ENCODE results near the gene ARL5A. TPM values are rescaled to one million over a fixed set of nuclear protein-coding genes. Genes with fewer than 3 reads are reported as not detected.

Gene ARL5A
- total and polyA plus RNA-seq, 2 experiments from 2014 or later: 12.5 to 22.7 TPM

DNA sequence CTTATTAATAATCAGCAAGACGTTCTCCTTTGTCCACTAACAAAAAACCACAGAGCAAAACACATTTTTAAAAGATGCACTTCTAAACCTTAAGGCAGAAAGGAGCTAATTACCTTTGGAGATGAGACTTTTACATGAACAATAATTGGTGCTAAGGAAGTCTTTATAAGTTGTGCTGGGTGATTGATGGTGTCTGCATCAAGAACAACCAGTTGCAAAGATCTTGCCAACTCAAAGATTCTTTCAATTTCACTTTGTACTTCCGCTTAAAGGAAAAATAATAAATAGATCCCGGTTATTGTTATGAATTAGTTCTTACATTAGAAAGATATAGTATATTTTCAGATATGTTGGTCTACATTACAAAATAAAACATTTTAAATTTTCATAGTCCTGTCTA, 26.9 kb upstream of the ARL5A start:
- Histone ChIP-seq H3K4me1 (ENCODE audit: insufficient read depth) (no peaks in the 10 kb centered on the region), H3K36me3 (ENCODE audit: low read depth) (no peaks in the 10 kb centered on the region), H3K9ac (no peak overlapping the region), H3K79me2 (ENCODE audit: insufficient read depth) (no peaks in the 10 kb centered on the region), H4K20me1 (ENCODE audit: insufficient read depth) (no peaks in the 10 kb centered on the region; the same call in 1 of the 2 replicates), H3F3A (ENCODE audit: insufficient read depth) (no peaks in the 10 kb centered on the region), H2AFZ (no peak overlapping the region), H3K27me3 (replicated peaks; ENCODE audit: insufficient read depth) (no peaks in the 10 kb centered on the region), H3K27ac (no peak overlapping the region), H3K4me2 (ENCODE audit: unreplicated experiment) (no peak overlapping the region), H3K9me3 (ENCODE audit: low read depth) (no peaks in the 10 kb centered on the region), H3K4me3 (no peak overlapping the region), H3K9me2 (ENCODE audit: insufficient read depth) (no peaks in the 10 kb centered on the region)
- DNase-seq: no peak
- in situ Hi-C loops (cut with MboI): no loop called here
- TF ChIP-seq EZH2phosphoT487 (IDR thresholded peaks at IDR 0.05; ENCODE audit: insufficient read depth, low read depth): no peak
- TF ChIP-seq EZH2 (IDR thresholded peaks at IDR 0.05; ENCODE audit: insufficient read depth, poor library complexity, severe bottlenecking): no peak
- WGBS, 2 experiments (ENCODE audit: low coverage in 1 of 2, low lambda C conversion rate in 2 of 2, missing lambda C conversion rate in 2 of 2): 65 to 70% methylated on average over 3 of the region's 3 CpGs

DNA sequence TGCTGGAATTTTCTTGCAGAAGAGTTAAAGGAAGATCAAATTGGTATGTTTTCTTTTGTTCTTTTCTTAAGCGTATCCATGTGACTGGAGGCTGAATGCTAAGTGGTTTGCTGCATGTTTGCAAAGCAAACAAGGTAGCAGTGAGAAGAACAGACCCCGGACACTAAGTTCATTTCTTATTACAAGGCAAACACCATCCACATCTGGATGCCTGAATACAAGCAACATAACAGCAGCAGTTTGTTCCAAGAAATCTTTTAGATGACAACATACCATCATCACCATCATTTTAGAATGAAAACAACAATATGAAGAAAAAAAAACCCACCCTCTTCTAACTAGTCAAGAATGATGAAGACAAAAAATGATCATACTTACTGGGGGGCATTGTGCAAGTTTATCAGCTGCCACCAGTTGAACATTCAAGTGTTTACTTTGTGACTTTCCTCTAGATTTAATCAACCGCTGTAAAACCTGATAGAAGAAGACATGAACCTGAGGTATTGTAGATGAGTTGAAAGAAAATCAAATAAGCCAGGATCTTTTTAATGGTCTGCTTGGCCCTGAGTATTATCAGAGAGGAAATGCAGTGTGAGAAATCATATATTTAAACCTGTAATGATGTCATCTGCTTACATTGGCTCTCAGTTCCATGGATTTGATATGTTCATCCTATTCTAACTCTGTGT, 25.0 kb upstream of the ARL5A start:
- H3K27me3 ChIP-seq (replicated peaks; ENCODE audit: insufficient read depth): no peaks in the 10 kb centered on the region
- no peaks in the 10 kb centered on the region for H3K4me1 ChIP-seq (ENCODE audit: insufficient read depth)
- H3K79me2 ChIP-seq (ENCODE audit: insufficient read depth): no peaks in the 10 kb centered on the region
- 50% methylated on average over 3 of the region's 3 CpGs for WGBS, 2 experiments (ENCODE audit: low coverage in 1 of 2, low lambda C conversion rate in 2 of 2, missing lambda C conversion rate in 2 of 2)
- no peaks in the 10 kb centered on the region for H3K36me3 ChIP-seq (ENCODE audit: low read depth)
- no peak overlapping the region for H3K4me3 ChIP-seq
- H3K27ac ChIP-seq: no peak overlapping the region
- H3K9ac ChIP-seq: no peak overlapping the region
- H3F3A ChIP-seq (ENCODE audit: insufficient read depth): no peaks in the 10 kb centered on the region
- H4K20me1 ChIP-seq (ENCODE audit: insufficient read depth): no peaks in the 10 kb centered on the region; the same call in 1 of the 2 replicates
- TF ChIP-seq EZH2 (IDR thresholded peaks at IDR 0.05; ENCODE audit: insufficient read depth, poor library complexity, severe bottlenecking): no peak
- TF ChIP-seq EZH2phosphoT487 (IDR thresholded peaks at IDR 0.05; ENCODE audit: insufficient read depth, low read depth): no peak
- no peaks in the 10 kb centered on the region for H3K9me3 ChIP-seq (ENCODE audit: low read depth)
- in situ Hi-C loops (cut with MboI): no loop called here
- no peak overlapping the region for H2AFZ ChIP-seq
- no peaks in the 10 kb centered on the region for H3K9me2 ChIP-seq (ENCODE audit: insufficient read depth)
- no peak overlapping the region for H3K4me2 ChIP-seq (ENCODE audit: unreplicated experiment)
- DNase-seq: no peak

DNA sequence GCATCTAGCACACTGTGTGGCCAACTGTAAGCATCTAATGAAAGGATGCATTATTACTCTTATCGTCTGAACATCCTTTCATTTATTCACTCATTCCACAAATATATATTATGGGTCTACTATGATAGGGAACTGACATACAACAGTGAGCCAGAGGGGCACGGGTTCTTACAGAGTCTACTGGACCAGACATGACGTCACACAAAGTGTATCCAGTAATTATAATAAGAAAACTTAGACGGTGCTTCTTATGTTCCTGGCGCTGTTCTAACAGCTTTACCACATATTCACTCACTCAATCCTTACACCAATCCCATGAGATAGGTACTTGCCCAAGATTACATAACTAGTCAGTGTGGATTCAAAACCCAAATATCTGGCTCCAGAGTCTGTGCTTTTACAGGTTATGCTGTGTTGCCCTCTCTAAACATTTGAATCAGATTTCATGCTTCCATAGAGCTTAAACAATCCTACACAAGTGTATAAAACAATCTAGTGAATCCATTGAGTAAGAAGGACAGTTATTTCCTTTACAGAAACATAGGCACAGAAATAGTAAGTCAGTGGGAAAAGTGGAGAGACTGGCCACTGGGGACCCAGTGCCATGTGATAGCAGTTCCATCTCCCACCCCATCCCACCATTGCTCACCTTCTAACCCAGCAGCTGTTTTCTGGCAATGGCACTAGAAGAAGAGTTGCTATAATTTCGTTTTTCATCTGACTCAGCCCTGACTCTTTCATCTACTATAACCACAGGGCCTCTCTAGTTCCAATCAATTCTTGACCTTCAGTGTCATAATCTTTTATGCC, 24.2 kb upstream of the ARL5A start:
- Histone ChIP-seq H3K9ac (no peak overlapping the region), H3K79me2 (ENCODE audit: insufficient read depth) (no peaks in the 10 kb centered on the region), H3K27me3 (replicated peaks; ENCODE audit: insufficient read depth) (no peaks in the 10 kb centered on the region), H2AFZ (no peak overlapping the region), H4K20me1 (ENCODE audit: insufficient read depth) (no peaks in the 10 kb centered on the region; the same call in 1 of the 2 replicates), H3K4me2 (ENCODE audit: unreplicated experiment) (no peak overlapping the region), H3K27ac (no peak overlapping the region), H3K9me3 (ENCODE audit: low read depth) (no peaks in the 10 kb centered on the region), H3K9me2 (ENCODE audit: insufficient read depth) (no peaks in the 10 kb centered on the region), H3K4me1 (ENCODE audit: insufficient read depth) (no peaks in the 10 kb centered on the region), H3K4me3 (no peak overlapping the region), H3K36me3 (ENCODE audit: low read depth) (no peaks in the 10 kb centered on the region), H3F3A (ENCODE audit: insufficient read depth) (no peaks in the 10 kb centered on the region)
- peak; percentile 4 for DNase-seq
- in situ Hi-C loops (cut with MboI): no loop called here
- WGBS, 2 experiments (ENCODE audit: low coverage in 1 of 2, low lambda C conversion rate in 2 of 2, missing lambda C conversion rate in 2 of 2): 63 to 69% methylated on average over 6 of the region's 6 CpGs
- no peak for TF ChIP-seq EZH2phosphoT487 (IDR thresholded peaks at IDR 0.05; ENCODE audit: insufficient read depth, low read depth)

DNA sequence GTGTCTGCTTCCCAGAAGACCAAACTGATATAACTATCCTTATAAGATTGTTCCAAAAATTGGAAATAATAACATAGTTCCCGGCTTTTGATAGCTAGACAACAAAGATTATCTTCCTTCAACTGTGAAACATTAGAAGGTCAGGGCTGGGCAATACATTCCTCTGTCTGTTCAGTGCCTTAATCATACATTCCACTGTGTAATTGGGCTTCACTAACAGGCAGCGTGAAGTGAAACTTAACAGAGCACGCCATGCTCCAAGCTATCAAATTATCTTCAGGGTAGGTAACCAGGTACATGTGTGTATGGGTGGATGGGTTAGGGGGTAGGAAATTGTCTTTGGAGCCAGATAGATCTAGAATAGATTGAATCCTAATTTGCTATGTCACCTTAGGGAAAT, 23.5 kb upstream of the ARL5A start:
- peak; percentile 40 for DNase-seq
- in situ Hi-C loops (cut with MboI): no loop called here
- no peaks in the 10 kb centered on the region for H3K4me1 ChIP-seq (ENCODE audit: insufficient read depth)

More for the DNA sequence above, 23.5 kb upstream of the ARL5A start:
- H3K9me2 ChIP-seq (ENCODE audit: insufficient read depth): no peaks in the 10 kb centered on the region
- H2AFZ ChIP-seq: no peak overlapping the region
- no peak overlapping the region for H3K27ac ChIP-seq
- no peak for TF ChIP-seq EZH2phosphoT487 (IDR thresholded peaks at IDR 0.05; ENCODE audit: insufficient read depth, low read depth)
- no peak for TF ChIP-seq EZH2 (IDR thresholded peaks at IDR 0.05; ENCODE audit: insufficient read depth, poor library complexity, severe bottlenecking)
- H3K4me2 ChIP-seq (ENCODE audit: unreplicated experiment): no peak overlapping the region
- H3K79me2 ChIP-seq (ENCODE audit: insufficient read depth): no peaks in the 10 kb centered on the region
- H3K9ac ChIP-seq: no peak overlapping the region
- H3K9me3 ChIP-seq (ENCODE audit: low read depth): no peaks in the 10 kb centered on the region
- H3K36me3 ChIP-seq (ENCODE audit: low read depth): no peaks in the 10 kb centered on the region
- no peaks in the 10 kb centered on the region; the same call in 1 of the 2 replicates for H4K20me1 ChIP-seq (ENCODE audit: insufficient read depth)
- WGBS, 2 experiments (ENCODE audit: low coverage in 1 of 2, low lambda C conversion rate in 2 of 2, missing lambda C conversion rate in 2 of 2): 44 to 53% methylated on average over 3 of the region's 3 CpGs
- H3F3A ChIP-seq (ENCODE audit: insufficient read depth): no peaks in the 10 kb centered on the region
- H3K27me3 ChIP-seq (replicated peaks; ENCODE audit: insufficient read depth): no peaks in the 10 kb centered on the region
- H3K4me3 ChIP-seq: no peak overlapping the region
